ENCODE results near the gene CHTF8.

- TF ChIP-seq POLR2AphosphoS5 (IDR thresholded peaks at IDR 0.05) (no peak), CTCF (IDR thresholded peaks at IDR 0.05) (no peak)
Measured at GRCh38 chr16:69130461-69130860, 1.9 kb downstream of the CHTF8 start.

All from upper lobe of left lung (tissue), 4 donors.